Cerebellar cortex (tissue), 1 donor: ENCODE data around the gene MSI2.

Source experiments
- DNase-seq: peaks from one replicate; pipeline ENCODE4 v3.0.0-alpha.2; 2015; ENCODE audit warnings: low spot score

Gene MSI2

DNA sequence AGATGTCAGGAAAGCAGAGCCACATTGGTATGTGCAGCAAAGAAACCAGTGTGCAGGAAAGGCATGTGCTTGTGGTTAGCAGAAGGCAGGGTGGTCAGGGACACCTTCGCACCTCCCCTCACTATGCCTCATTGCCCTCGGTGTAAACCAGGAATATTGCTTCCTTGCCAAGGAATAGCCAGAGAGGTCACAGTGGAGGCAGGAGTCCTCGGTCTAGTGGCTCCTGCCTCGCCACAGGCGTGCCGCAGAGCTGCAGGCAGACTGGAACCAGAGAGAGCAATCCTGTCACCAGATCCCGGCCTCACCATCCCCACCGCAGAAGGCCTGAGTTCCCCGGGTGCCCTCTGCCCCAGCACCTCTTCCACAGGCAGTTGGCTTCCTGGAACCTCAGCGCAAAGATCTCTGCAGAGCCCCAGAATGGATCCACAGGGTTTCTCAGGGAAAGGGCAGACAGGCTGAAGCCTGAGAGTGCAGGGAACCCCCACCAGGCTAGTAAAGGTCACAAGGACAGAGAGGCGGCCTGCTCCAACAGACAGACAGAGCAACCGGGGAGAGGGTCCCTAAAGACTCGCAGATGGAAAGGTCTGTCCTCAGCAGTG, 467.2 kb downstream of the MSI2 start:
- no peak for DNase-seq

DNA sequence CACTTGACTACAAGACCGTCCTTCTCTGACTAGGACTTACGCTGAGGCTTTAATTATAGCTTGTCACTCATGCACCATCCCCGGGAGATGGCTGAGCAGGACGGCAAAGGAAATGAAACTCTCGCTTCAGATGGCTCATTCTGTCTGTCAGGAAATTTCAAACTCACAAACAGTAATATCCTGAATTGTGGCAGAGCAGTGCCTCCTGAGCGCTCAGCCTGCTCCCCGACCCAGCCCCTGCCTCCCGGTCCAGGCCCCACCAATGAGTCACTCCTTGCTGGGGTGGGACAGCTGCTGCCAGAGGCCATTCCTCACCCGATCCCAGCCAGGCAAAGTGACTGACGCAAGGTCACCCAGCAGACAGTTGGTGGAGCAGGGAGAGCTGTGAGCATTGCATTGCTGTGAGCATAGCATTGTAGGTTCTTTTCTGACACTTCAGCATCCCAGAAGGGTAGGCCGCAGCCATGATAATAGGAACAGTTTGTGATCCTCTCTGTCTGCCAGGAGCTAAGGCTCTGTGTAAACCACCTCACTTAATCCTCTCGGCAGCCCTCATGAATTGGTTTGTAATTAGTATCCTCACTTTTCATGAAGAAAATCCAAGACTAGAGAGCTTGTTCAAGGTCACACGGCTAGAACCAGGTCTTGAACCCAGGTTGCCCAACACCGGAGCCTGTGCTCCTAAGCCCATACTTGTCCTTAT, 467.9 kb downstream of the MSI2 start:
- no peak for DNase-seq

DNA sequence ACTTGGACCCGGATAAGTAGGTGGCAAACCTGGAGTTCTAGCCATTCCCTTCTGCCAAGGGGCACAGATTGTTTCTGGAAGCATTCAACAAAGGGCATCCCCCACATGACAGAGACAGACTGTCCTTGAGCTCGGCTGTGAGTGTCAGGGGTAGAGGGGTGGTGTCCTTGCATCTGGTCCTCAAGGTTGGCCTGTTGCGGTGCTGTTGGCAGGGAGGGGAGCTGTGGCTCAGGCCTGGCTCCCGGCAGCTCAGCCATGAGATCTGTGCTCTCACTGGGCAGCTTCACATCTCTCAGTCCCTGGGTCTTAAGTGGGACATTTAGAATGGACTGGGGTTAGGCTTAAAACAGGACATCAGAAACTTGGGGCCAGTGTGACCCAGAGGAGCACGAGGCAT, 468.4 kb downstream of the MSI2 start:
- DNase-seq: no peak

DNA sequence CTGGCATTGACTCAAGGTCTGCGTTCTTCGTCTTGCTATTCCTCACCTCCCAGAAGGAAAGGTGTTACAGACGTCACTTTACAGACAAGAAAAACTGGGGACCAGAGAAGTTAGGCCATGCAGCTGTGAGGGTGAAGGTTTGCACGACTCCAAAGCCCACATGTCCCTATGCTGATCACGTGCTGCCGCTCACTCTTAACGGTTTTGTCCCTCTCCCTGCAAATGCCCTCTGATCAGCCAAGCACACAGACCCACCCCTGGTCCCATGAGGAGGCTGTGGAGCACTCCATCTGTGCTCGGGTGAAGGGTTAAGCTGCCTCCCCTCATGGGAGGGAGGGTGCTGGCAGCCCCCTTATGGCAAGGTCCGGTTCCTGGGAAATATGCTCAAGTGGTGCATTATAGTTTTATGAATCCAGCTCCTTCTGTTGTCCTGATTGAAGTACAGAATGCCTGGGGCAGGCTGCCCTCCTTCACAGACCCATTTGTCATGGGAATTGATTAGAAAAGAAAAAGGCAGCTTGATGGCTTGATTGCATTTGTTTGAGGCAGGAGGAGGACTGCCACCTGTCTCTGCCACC, 470.0 kb downstream of the MSI2 start:
- no peak for DNase-seq

DNA sequence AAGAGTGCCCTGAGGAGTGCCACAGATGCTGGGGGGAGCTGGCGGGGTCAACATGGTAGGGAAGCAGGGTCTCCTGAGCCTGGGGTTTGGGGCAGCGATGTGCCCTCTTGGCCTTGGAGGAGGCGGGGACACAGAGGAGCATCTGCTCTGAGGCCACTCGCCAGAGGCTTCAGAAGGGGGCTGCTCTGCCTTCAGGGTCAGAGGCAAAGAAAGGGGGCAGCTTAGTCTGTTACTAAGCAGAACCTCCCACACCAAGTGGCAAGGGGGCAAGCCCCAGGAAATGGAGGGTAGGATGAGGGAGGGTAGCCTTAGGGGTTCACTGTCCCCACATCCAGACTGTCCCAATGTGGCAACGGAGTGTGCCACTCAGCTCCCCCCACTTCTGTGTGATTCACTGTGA, 470.5 kb downstream of the MSI2 start:
- no peak for DNase-seq

DNA sequence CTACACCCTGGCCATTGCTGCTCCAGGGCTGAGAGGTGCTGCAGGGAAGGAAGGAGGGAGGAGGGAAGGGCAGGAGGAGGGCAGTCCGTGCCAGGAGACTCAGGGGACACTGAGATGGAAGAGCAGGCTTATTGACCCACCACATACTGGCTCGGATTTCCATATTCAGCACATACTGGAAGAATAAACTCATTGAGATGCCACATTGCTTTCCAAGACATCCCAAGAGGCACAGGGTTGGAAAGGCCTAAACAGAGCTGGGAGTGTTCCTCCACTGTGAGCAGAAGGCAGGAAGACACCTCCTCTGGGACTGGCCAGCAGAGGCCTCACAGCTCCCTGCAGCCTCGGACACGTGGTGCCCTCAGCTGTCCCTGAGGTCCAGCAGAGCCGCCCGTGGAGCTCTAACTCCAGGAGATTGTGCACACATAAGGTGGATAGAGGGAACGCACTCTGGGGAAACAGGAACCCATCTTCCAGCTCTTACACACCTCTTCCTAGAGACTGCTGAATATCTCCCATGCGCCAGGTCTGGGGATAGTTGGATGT, 471.4 kb downstream of the MSI2 start:
- DNase-seq: no peak

DNA sequence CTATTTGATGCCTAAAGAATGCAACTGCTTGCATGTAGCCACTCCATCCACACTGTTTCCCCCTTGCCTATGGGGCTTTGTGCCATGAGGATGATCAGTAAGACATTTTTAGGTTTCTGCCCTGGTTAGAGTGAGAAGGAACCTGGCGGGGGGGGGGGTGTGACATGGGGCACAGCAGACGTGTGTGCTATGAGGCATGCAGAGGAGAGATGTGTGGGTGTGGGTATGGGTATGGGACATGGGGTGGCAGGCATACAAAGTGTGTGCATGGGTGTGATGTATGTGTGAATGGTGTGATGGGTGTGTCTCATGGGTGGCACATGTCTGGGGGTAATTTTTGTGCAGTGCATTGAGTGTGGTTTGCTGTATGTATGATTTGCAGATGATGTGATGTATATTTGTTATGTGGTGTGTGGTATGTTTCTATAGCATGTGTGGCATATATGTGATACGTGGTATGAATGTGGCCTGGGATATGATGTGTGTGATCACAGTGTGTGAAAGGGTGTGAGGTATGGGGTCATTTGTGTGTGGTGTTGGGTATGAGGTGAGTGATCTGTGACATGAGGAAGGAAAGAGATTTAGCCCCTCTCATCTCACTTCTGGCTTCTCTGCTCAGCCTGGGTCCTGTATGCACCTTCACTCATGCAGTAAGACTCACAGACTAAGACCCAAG, 473.8 kb downstream of the MSI2 start:
- DNase-seq: no peak

DNA sequence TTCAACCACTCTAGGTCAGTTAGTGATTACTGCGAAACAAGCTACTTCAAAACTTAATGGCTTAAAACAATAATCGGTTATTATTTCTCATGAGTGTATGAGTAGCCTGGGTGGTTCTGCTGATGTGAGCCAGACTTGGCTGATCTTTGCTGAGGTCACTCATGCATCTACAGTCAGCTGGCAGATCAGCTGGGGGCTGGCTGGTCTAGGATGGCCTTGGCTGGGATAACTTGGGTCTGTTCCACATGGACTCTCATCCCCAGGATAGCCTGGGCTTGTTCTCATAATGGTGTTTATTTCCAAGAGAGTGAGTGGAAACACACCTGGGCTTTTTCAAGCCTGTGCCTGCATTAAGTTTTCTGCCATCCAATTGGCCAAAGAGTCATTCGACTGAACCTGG, 475.7 kb downstream of the MSI2 start:
- peak; percentile 81 for DNase-seq

DNA sequence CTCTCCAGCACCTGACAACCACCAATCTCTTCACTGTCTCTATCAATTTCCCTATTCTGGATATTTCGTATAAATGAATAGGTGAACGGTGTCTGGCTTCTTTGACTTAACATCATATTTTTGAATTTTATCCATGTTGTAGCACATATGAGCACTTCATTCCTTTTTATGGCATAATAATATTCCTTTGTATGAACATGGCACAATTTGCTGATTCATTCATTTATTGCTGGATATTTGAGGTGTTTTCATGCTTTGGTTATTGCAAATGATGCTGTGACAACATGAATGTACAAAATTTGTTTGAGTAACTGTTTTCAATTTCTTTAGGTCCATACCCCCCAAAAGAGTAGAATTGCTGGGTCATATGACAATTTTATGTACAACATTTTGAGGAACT, 476.8 kb downstream of the MSI2 start:
- DNase-seq: no peak
